ENCODE data around the gene VWA5B1.
"Not testable (repeated sequence)": the region's sequence is repeated elsewhere in the genome, so short reads cannot be mapped to it uniquely, and the experiment has no call there.

Gene VWA5B1

DNA sequence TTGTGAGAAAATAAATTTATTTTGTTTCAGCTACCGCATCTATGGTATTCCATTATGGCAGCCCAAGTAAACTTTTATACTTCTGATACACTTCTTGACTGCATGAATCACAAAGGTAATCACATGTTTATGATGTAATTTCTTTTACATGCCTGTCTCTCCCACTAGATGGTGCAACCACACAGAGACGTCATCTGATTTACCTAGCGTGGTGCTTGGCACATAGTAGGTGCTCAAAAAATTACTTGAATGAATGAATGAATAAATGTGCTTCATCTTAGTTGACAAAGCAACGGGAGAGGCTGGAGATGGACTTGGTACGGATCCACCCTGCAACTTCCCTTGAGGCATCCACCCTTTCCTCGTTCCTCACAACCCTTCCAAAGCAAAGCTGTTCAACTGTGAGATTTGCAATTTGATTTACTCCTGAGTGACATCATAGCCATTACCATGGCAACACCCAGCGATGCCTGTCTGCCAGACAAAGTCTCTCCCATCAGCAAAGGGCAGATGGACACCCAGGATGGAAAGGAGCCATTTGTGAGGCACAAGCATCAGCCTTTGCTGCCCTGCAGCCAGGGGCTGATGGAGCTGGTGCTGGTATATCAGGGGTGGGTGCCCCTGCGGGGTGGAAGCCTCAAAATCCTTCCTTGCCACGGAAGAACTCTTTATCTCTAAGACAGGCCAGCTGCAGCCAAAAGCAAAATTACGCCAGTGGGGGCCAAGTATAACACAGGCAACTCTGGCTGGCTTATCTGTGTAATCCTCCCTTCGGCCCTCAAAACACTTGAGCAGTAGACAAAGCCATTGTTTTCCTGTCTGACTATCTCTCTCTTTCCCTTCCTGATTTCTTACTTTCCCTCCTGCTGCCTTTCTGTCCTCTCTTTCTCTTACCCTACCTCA, 18.9 kb upstream of the VWA5B1 start:
- TF ChIP-seq, protein P1, sequence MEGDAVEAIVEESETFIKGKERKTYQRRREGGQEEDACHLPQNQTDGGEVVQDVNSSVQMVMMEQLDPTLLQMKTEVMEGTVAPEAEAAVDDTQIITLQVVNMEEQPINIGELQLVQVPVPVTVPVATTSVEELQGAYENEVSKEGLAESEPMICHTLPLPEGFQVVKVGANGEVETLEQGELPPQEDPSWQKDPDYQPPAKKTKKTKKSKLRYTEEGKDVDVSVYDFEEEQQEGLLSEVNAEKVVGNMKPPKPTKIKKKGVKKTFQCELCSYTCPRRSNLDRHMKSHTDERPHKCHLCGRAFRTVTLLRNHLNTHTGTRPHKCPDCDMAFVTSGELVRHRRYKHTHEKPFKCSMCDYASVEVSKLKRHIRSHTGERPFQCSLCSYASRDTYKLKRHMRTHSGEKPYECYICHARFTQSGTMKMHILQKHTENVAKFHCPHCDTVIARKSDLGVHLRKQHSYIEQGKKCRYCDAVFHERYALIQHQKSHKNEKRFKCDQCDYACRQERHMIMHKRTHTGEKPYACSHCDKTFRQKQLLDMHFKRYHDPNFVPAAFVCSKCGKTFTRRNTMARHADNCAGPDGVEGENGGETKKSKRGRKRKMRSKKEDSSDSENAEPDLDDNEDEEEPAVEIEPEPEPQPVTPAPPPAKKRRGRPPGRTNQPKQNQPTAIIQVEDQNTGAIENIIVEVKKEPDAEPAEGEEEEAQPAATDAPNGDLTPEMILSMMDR (IDR thresholded peaks at IDR 0.05; ENCODE audit: extremely low read depth, insufficient read depth, missing control alignments): peak; percentile 29
- in situ Hi-C loops (cut with MboI; ENCODE audit: low pct_unique_long_range_greater_than_20kb, low sequenced_read_pairs, unreplicated experiment): no loop called here
- DNase-seq (ENCODE audit: low spot score): no peak

DNA sequence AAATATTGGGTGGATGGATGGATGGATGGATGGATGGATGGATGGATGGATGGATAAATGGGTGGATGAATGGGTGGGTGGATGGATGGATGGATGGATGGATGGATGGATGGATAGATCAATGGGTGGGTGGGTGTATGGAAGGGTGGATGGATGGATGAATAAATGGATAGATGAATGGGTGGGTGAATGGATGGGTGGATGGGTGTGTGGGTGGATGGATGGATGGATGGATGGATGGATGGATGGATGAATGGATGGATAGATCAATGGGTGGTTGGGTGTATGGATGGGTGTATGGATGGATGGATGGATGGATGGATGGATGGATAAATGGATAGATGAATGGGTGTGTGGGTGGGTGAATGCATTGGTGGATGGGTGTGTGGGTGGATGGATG, 17.0 kb upstream of the VWA5B1 start:
- in situ Hi-C loops (cut with MboI; ENCODE audit: low pct_unique_long_range_greater_than_20kb, low sequenced_read_pairs, unreplicated experiment); DNase-seq (ENCODE audit: low spot score): not testable (repeated sequence)

DNA sequence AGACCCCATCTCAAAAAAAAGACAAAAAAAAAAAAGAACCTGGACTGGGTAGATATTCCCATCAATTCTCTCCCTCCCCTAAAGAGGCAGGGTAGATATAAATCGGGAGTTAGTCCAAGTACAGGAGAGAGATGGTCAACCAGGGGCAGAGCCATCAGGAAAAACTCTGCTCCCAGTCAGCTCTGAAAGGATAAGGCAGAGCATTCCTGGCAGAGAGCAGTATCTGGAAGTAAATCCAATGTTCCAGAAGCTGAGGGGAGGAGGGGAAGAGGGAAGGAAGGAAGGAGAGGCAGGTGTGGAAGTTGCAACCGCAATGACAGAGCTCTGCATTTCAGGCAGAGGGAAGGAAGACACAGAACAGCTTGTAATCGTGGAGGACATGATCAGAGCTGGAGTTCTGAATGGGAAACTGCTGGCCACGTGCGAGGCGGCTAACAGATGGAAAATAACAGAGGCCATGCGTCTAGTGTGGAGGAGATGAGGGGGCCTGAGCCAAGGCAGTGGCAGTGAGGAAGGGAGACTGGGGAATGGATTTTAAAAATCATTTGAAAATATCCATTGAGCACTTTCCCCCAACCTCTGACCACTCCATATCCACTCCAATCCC, 15.3 kb upstream of the VWA5B1 start:
- in situ Hi-C loops (cut with MboI; ENCODE audit: low pct_unique_long_range_greater_than_20kb, low sequenced_read_pairs, unreplicated experiment): no loop called here
- TF ChIP-seq, protein P1 (IDR thresholded peaks at IDR 0.05; ENCODE audit: extremely low read depth, insufficient read depth, missing control alignments): no peak
- DNase-seq (ENCODE audit: low spot score): no peak

DNA sequence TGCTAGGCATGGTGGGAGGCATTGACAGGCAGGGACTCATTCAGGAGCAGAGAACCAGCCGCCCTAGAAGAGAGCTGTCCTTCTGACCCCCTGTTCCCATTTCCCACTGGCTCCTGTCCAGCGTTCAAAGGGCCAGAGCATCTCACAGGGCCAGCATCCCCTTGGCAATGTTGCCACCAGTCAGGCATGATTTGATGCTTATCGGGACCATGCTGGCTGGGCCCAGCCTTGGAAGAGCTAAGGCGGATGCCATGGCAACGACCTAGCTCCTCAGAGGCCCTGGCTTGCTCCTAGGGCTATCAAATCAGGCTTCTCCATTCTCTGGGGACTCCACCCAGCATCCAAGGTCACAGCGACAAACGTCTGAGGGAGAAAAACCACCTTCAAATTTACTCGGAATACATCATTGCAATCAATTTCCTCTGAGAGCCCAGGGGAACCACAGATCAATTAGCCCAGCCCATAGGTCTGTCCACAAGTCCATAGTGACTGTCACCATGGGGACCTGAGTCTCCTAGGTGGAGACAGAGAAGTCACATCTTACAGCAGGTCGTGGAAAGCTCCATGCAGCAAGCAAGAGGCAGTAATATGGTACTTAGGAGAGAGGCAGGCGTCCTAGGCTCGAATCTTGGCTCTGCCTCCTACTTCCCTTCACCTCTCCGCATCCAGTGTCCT, 14.1 kb upstream of the VWA5B1 start:
- in situ Hi-C loops (cut with MboI; ENCODE audit: low pct_unique_long_range_greater_than_20kb, low sequenced_read_pairs, unreplicated experiment): no loop called here
- DNase-seq (ENCODE audit: low spot score): no peak
- TF ChIP-seq, protein P1 (IDR thresholded peaks at IDR 0.05; ENCODE audit: extremely low read depth, insufficient read depth, missing control alignments): no peak

DNA sequence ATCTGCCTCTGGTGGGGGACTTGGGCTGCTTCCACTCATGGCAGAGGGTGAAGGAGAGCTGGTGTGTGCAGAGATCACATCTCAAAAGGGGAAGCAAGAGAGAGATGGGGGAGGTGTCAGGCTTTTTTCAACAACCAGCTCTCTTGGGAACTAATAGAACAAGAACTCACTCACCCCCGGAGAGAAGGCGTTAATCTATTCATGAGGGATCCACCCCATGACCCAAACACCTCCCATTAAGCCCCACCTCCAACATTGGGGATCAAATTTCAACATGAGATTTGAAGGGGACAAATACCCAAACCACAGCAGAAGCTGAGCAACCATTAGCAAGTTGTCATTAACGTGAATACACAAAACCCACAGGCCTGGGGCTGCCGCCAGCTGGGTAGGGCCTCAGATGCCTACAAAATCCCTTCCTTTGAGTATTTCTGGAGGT, 12.0 kb upstream of the VWA5B1 start:
- TF ChIP-seq, protein P1 (IDR thresholded peaks at IDR 0.05; ENCODE audit: extremely low read depth, insufficient read depth, missing control alignments): no peak
- in situ Hi-C loops (cut with MboI; ENCODE audit: low pct_unique_long_range_greater_than_20kb, low sequenced_read_pairs, unreplicated experiment): no loop called here
- DNase-seq (ENCODE audit: low spot score): no peak

DNA sequence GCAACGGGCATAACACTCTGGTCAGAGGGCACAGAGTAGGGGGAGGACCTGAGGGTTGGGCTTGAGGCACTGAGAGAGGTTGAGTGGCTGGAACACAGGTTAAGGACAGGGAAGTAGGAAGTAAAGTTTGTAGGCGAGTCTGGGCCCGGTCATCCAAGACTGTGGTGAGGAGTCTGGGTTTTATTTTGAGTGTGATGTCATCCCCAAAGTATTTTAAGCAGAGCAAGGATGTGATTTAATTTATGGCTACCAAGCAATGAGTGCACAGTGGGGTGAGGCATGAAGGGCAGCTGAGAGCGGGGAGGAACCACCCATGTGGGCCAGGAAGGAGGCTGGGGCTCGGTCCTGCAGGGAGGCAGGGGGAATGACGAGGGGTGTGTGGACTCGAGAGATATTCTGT, 11.2 kb upstream of the VWA5B1 start:
- TF ChIP-seq, protein P1 (IDR thresholded peaks at IDR 0.05; ENCODE audit: extremely low read depth, insufficient read depth, missing control alignments): no peak
- in situ Hi-C loops (cut with MboI; ENCODE audit: low pct_unique_long_range_greater_than_20kb, low sequenced_read_pairs, unreplicated experiment): no loop called here
- DNase-seq (ENCODE audit: low spot score): no peak
